IMR-90 (cell line): Measurements from ENCODE around the gene SEC61A1. TPM values are rescaled to one million over a fixed set of nuclear protein-coding genes. Genes with fewer than 3 reads are reported as not detected.

Source experiments
- microRNA-seq, 2 experiments: library from miRNA; stranded (forward) in 1 of 2; unstranded in 1 of 2; fragments of 10-50 nt in 1 of 2; fragments of <30 nt in 1 of 2; gene quantifications in 1 of 2; microRNA quantifications in 1 of 2; one replicate each; pipeline versions ENCODE3 to v1.1.0; 2013 to 2020; ENCODE audit not compliant: insufficient read depth in 1 of 2, insufficient read length in 1 of 2, unreplicated experiment in 1 of 2
- polyA plus RNA-seq, 3 experiments: library from polyadenylated mRNA; depleted of rRNA; stranded (reverse); fragments of >200 nt; gene quantifications; 2 replicates each; pipeline ENCODE4 v1.2.3, GENCODE V29; 2012; ENCODE audit warnings: low replicate concordance in 1 of 3
- small RNA-seq, 5 experiments: library from RNA; depleted of rRNA; stranded (forward); fragments of <200 nt; gene quantifications; one replicate each; pipeline ENCODE3, GENCODE V24; 2012
- total RNA-seq: library from RNA; depleted of rRNA; stranded (reverse); fragments of >200 nt; gene quantifications from 2 replicates; pipeline ENCODE4 v1.2.3, GENCODE V29; 2012; rRNA removed

SEC61A1 gene
- total and polyA plus RNA-seq, 2 of the 4 experiments (the other 2 are of a cell fraction): 377 to 478 TPM

Small RNA genes lying within 50 kb of the gene (microRNA-seq; reads per million reads assigned to microRNA genes)
- not detected for gene RNU2-37P (ENCODE audit: insufficient read depth, insufficient read length)

Small RNA genes lying within 50 kb of the gene (small RNA-seq; reads per million reads assigned to genes)
- gene RNU2-37P: 0 to 6.0 (median 0.42) reads per million in 5 experiments

Other genes with a start within 250 kb of the SEC61A1 start
- 23.6 and 23.7 TPM in 2 replicates for gene MGLL, start 229.9 kb upstream of the SEC61A1 start, total RNA-seq
- 59.9 and 60.6 TPM in 2 replicates for gene MGLL, start 229.9 kb upstream of the SEC61A1 start, polyA plus RNA-seq (2012; rRNA removed)
- not detected in 2 replicates for gene KBTBD12, start 137.2 kb upstream of the SEC61A1 start, total RNA-seq
- not detected in 2 replicates for gene KBTBD12, start 137.2 kb upstream of the SEC61A1 start, polyA plus RNA-seq (2012; rRNA removed)
- 83.3 and 99.2 TPM in 2 replicates for gene RUVBL1, start 71.4 kb downstream of the SEC61A1 start, total RNA-seq
- gene RUVBL1, start 71.4 kb downstream of the SEC61A1 start, polyA plus RNA-seq (2012; rRNA removed): 68.7 and 75.2 TPM in 2 replicates
- gene EEFSEC, start 101.0 kb downstream of the SEC61A1 start, total RNA-seq: 4.4 and 4.5 TPM in 2 replicates
- gene EEFSEC, start 101.0 kb downstream of the SEC61A1 start, polyA plus RNA-seq (2012; rRNA removed): 9.3 and 10.6 TPM in 2 replicates